Stimulated activated effector memory CD8-positive, alpha-beta T cell treated with anti-CD3 and anti-CD28 coated beads, Interleukin-12 subunit alpha, Interleukin-12 subunit beta, amount 100 ng/mL, for 72 hours (primary cell): Measurements from ENCODE around the gene RRM1.
"Not testable (repeated sequence)": the region's sequence is repeated elsewhere in the genome, so short reads cannot be mapped to it uniquely, and the experiment has no call there.

Experiments
- ATAC-seq: fragments of 150-1000 bp; cut with Tn5 transposase; 2 replicates; pipeline ENCODE4 v1.10.0; 2021
- DNase-seq, 2 donors: peaks; one replicate each; pipeline ENCODE4 v3.0.0; 2021 to 2022; ENCODE audit warnings: low spot score in 2 of 2
- H3K27ac Mint-ChIP-seq: one replicate; pipeline ENCODE4 v1.8.0; 2022; ENCODE audit warnings: mild to moderate bottlenecking, mixed read lengths
- H3K36me3 Mint-ChIP-seq: one replicate; pipeline ENCODE4 v1.8.0; 2022; ENCODE audit warnings: mild to moderate bottlenecking, mixed read lengths
- H3K4me1 Mint-ChIP-seq: one replicate; pipeline ENCODE4 v1.8.0; 2022; ENCODE audit warnings: mixed read lengths
- H3K4me3 Mint-ChIP-seq: one replicate; pipeline ENCODE4 v1.8.0; 2022; ENCODE audit warnings: mild to moderate bottlenecking, mixed read lengths
- H3K9me3 Mint-ChIP-seq: one replicate; pipeline ENCODE4 v1.8.0; 2022; ENCODE audit warnings: mixed read lengths

Gene RRM1

DNA sequence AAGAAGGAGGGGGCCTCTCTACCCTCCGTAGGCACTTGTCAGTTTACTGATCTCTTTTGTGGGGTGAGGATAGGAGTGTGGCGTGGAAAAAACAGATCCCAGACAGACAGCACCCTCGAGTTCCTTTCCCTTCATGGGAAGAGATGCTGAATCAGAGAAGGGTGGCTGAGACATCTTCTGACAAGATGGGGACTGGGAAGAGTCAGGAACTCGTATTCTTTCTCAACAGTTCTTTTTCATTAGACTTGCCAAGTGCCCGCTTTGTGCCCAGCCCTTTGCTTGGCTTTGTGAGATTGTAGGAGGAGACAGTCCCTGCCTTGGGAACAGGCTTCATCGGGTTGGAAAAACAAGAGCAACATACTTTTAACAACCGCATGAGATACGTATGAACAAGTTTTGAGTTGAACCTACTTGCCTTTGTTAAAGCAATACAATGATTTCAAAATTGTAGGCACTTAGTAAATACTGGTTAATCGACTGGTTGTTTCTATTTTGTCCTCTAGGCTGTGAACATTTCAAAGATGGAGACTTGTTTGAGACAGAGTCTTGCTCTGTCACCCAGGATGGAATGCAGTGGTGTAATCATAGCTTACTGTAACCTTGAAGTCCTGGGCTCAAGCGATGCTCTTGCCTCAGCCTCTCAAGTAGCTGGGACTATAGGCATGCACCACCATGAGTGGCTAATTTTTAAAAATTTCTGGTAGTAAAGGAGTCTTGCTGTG is 1.1 kb downstream of the RRM1 start:
- Mint-ChIP-seq H3K9me3 (no peaks in the 10 kb centered on the region), H3K4me1 (peaks cover 56% of the 10 kb centered on the region), H3K27ac (peak overlapping the region; percentile 99), H3K36me3 (peaks cover 77% of the 10 kb centered on the region), H3K4me3 (peak overlapping the region; percentile 98)
- DNase-seq (peak in 1 of 2 donors; percentile 43), ATAC-seq (no peak)

DNA sequence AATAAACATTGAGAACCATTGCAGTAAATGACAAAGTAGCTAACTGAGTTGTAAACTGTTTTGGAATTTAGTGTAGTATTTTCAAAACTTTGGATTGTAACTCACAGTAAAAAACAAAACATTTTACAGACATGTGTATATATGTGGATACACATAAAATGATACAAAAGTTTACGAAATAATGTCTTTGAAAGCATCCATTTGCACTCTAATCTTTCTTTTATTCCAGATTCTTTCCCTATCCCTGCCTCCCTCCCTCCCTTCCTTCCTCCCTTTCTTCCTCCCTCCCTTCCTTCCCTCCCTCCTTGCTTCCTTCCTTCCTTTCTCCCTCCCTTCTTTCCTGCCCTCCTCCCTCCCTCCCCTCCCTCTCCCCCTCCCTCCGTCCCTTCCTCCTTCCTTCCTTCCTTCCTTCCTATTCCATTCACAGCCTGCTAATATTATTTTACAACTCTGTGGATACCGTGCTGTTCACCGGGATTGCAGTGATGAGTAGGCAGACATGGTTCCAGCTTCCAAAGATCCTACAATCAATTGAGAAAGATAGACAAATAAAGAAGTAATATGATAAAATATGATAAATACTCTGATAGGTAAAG is 3.5 kb downstream of the RRM1 start:
- Mint-ChIP-seq H3K27ac (no peak overlapping the region), H3K9me3 (no peaks in the 10 kb centered on the region), H3K4me3 (no peak overlapping the region), H3K36me3 (peaks cover 88% of the 10 kb centered on the region), H3K4me1 (peaks cover 37% of the 10 kb centered on the region)
- ATAC-seq, result no peak
- no peak for DNase-seq

DNA sequence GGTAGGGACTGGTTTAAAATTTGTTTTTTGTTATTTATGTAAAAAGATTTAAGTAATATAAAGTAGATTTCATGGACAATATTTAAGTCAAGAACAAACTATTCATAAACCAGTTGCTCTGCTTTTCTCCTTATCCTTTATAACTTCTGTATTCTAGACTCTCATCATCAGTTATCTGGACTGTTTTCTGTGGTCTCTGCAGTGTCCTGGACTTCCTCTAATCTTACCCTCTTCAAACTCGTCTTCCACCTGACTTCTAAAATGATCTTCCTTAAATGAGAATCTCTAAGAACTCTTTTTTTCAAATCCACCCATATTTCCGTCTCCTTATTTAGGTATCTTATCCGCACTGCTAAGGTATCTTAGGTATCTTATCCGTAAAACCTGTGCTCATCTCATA is 8.1 kb downstream of the RRM1 start:
- peaks cover 100% of the 10 kb centered on the region for H3K36me3 Mint-ChIP-seq

DNA sequence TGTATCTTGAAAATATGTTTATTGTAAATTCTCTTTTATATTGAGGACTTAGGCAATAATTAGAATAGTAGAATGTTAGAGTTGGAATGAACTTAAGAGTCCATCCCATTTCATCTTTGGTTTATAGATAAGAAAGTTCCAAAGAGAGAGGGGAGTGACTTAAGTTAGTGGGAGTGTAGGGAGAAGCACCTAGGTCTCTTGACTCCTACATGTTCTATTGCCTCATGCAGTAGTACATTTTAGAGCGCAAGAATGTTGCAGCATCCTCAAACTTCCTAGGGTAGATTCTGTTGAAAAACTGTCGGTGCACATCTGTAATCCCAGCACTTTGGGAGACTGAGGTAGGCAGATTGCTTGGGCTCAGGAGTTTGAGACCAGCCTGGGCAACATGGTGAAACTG is 8.7 kb downstream of the RRM1 start:
- Mint-ChIP-seq H3K36me3 (peaks cover 100% of the 10 kb centered on the region), H3K4me1 (peaks cover 18% of the 10 kb centered on the region), H3K4me3 (no peak overlapping the region), H3K27ac (no peak overlapping the region), H3K9me3 (no peaks in the 10 kb centered on the region)
- ATAC-seq (no peak), DNase-seq (no peak)

More for the DNA sequence above, 8.1 kb downstream of the RRM1 start:
- DNase-seq (no peak), ATAC-seq (no peak)
- Mint-ChIP-seq H3K4me3 (no peak overlapping the region), H3K4me1 (peaks cover 18% of the 10 kb centered on the region), H3K27ac (no peak overlapping the region), H3K9me3 (no peaks in the 10 kb centered on the region)

DNA sequence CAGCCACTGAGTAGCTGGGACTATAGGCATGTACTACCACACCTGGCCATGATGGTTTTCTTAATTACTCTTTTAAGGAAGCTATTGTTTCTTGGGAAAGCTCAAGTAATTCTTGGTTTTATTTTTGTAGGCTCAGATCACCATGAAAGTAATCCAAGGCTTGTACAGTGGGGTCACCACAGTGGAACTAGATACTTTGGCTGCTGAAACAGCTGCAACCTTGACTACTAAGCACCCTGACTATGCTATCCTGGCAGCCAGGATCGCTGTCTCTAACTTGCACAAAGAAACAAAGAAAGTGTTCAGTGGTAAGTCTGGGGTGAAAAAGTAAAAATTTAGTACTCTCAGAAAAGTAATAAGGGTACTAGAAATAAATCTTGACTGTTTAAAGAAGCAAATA is 11.3 kb downstream of the RRM1 start:
- Mint-ChIP-seq H3K9me3 (no peaks in the 10 kb centered on the region), H3K4me3 (no peak overlapping the region), H3K4me1 (peaks cover 3% of the 10 kb centered on the region), H3K36me3 (peaks cover 100% of the 10 kb centered on the region), H3K27ac (no peak overlapping the region)
- ATAC-seq (no peak), DNase-seq (no peak)

DNA sequence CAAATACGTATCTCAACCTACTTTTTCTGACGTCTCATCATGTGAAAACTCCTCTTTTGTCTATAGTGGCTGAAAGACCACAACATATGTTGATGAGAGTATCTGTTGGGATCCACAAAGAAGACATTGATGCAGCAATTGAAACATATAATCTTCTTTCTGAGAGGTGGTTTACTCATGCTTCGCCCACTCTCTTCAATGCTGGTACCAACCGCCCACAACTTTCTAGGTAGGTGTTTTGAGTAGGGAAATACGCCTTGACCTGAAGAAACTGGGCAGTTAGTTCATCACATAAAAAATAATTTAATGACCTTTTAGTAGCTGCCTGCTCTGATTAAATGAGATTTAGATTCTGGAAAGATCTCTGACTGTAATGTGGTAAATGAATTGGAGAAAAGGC is 17.2 kb downstream of the RRM1 start:
- no peak for ATAC-seq
- H3K9me3 Mint-ChIP-seq, result no peaks in the 10 kb centered on the region
- H3K4me3 Mint-ChIP-seq, result no peak overlapping the region
- no peak for DNase-seq
- peaks cover 100% of the 10 kb centered on the region for H3K36me3 Mint-ChIP-seq
- H3K4me1 Mint-ChIP-seq, result peaks cover 15% of the 10 kb centered on the region
- peak overlapping the region; percentile 7 for H3K27ac Mint-ChIP-seq

DNA sequence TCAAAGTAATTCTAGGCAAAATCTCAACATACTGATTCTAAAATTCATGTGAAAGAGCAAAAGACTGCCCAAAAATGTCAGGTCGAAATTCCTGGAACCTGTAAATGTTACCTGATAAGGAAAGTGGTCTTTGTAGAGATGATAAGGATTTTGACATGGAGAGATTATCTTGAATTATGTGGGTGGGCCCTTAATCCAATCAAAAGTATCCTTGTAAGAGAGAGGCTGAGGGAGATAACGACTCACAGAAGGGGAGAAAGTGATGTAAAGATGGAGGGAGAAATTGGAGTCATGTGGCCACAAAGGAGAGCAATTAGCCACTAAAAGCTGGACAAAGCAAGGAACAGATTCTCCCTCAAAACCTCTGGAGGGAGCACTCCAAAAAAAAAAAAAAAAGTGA is 20.5 kb downstream of the RRM1 start:
- ATAC-seq, result no peak
- Mint-ChIP-seq H3K36me3 (peaks cover 99% of the 10 kb centered on the region), H3K4me1 (peaks cover 28% of the 10 kb centered on the region), H3K27ac (no peak overlapping the region), H3K9me3 (no peaks in the 10 kb centered on the region), H3K4me3 (no peak overlapping the region)
- no peak for DNase-seq

DNA sequence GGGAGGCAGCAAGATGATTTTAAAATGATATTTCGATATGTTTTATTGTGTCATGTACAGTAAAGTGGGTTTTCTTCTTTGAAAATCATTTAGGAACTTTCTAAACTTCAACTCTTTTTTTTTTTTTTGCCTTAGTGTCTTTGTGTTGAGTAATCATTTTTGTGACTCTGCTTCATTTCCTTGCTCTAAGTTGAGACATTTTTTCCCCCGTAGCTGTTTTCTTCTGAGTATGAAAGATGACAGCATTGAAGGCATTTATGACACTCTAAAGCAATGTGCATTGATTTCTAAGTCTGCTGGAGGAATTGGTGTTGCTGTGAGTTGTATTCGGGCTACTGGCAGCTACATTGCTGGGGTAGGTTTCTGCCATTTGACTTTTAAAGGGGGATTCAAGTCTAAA is 23.5 kb downstream of the RRM1 start:
- Mint-ChIP-seq H3K4me3 (no peak overlapping the region), H3K36me3 (peaks cover 99% of the 10 kb centered on the region), H3K4me1 (peaks cover 23% of the 10 kb centered on the region), H3K27ac (peak overlapping the region; percentile 52), H3K9me3 (no peaks in the 10 kb centered on the region)
- DNase-seq, result no peak
- peak; percentile 78 for ATAC-seq

DNA sequence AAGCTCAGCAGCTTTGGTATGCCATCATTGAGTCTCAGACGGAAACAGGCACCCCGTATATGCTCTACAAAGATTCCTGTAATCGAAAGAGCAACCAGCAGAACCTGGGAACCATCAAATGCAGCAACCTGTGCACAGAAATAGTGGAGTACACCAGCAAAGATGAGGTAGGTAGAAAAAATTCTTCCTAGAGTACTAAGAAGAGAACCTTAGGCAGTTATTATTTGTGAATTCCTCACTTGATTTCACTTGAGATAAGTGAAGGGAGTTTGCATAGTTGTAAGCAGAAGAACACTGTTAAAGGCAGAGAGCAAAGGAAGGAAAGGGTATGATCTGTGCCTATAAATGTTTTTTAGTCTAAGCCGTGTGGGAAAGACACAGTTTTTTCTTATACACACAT is 28.6 kb downstream of the RRM1 start:
- peaks cover 3% of the 10 kb centered on the region for H3K4me1 Mint-ChIP-seq
- peaks cover 100% of the 10 kb centered on the region for H3K36me3 Mint-ChIP-seq
- DNase-seq (no peak), ATAC-seq (no peak)
- no peak overlapping the region for H3K4me3 Mint-ChIP-seq
- no peaks in the 10 kb centered on the region for H3K9me3 Mint-ChIP-seq
- H3K27ac Mint-ChIP-seq, result no peak overlapping the region

DNA sequence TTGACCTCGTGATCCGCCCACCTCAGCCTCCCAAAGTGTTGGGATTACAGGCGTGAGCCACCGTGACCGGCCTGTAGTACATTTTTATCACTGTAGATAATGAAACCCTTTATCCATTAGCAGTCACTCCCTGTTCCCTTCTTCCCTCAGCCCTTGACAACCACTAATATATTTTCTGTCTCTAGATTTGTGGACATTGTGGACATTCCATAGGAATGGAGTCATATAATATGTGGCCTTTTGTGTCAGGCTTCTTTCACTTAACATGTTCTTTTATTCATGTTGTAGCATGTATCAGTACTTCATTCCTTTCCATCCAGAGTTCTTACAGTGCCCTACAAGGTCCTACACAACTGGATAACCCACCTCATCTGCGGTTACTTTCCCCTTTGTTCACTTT is 30.5 kb downstream of the RRM1 start:
- peak overlapping the region; percentile 1 for H3K27ac Mint-ChIP-seq
- DNase-seq (no peak), ATAC-seq (no peak)
- H3K9me3 Mint-ChIP-seq, result no peaks in the 10 kb centered on the region
- H3K4me1 Mint-ChIP-seq, result no peaks in the 10 kb centered on the region
- H3K4me3 Mint-ChIP-seq, result no peak overlapping the region
- peaks cover 100% of the 10 kb centered on the region for H3K36me3 Mint-ChIP-seq

DNA sequence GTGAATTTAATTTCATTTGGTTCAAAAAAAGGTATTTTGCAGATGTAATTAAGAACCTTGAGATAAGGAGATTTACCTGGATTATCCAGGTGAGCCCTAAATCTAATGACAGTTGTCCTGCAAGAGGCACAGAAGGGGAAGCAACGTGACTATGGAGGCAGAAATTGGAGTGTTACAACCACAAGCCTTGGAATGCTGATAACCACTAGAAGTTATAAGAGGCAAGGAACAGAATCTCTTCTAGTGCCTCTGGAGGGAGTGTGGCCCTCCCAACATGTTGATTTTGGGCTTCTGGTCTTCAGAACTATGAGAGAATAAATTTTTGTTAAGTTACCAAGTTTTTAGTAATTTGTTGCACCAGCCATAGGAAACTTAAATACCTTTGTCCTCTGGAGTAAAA is 32.8 kb downstream of the RRM1 start:
- Mint-ChIP-seq H3K4me1 (no peaks in the 10 kb centered on the region), H3K36me3 (peaks cover 100% of the 10 kb centered on the region), H3K27ac (no peak overlapping the region), H3K9me3 (no peaks in the 10 kb centered on the region), H3K4me3 (no peak overlapping the region)
- ATAC-seq, result no peak
- DNase-seq, result no peak

DNA sequence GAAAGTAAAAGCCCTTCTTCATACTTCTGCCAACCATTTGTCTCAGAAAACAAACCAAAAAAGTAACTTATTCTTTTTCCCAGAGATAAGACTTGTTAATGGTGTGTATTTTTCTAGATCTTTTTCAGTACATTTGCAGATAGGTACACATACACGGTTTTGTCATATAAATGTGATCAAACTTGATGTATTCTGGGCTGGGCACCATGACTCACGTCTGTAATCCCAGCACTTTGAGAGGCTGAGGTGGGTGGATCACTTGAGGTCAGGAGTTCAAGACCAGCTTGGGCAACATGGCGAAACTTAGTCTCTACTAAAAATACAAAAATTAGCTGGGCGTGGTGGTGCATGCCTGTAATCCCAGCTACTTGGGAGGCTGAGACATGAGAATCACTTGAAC is 35.6 kb downstream of the RRM1 start:
- ATAC-seq, H3K4me3 Mint-ChIP-seq, H3K9me3 Mint-ChIP-seq, H3K4me1 Mint-ChIP-seq, DNase-seq, H3K27ac Mint-ChIP-seq: not testable (repeated sequence)
- H3K36me3 Mint-ChIP-seq, result peaks cover 97% of the 10 kb centered on the region

DNA sequence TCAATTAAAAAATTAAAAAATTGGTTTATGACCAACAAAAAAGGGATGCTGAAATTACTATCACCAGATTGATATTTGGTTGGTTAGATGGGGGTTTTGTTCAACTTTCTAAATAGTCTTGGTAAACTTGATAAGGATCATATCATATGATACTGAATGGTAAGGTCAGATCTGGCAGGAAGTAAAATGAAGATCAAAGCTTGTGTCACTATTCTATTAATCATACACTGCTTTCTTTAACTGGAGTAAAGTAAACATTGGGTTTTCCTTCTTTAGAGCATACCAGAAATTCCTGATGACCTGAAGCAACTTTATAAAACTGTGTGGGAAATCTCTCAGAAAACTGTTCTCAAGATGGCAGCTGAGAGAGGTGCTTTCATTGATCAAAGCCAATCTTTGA is 40.2 kb downstream of the RRM1 start:
- Mint-ChIP-seq H3K4me1 (no peaks in the 10 kb centered on the region), H3K36me3 (peaks cover 84% of the 10 kb centered on the region), H3K4me3 (no peak overlapping the region), H3K27ac (no peak overlapping the region), H3K9me3 (peaks cover 2% of the 10 kb centered on the region)
- DNase-seq, result no peak
- no peak for ATAC-seq

DNA sequence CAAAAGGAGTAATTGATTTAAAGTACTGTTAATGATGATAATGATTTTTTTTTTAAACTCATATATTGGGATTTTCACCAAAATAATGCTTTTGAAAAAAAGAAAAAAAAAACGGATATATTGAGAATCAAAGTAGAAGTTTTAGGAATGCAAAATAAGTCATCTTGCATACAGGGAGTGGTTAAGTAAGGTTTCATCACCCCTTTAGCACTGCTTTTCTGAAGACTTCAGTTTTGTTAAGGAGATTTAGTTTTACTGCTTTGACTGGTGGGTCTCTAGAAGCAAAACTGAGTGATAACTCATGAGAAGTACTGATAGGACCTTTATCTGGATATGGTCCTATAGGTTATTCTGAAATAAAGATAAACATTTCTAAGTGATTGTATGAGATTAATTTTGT is 43.9 kb downstream of the RRM1 start:
- no peak for ATAC-seq
- Mint-ChIP-seq H3K9me3 (peaks cover 2% of the 10 kb centered on the region), H3K4me1 (no peaks in the 10 kb centered on the region), H3K27ac (no peak overlapping the region), H3K4me3 (no peak overlapping the region), H3K36me3 (peaks cover 74% of the 10 kb centered on the region)
- DNase-seq, result no peak

DNA sequence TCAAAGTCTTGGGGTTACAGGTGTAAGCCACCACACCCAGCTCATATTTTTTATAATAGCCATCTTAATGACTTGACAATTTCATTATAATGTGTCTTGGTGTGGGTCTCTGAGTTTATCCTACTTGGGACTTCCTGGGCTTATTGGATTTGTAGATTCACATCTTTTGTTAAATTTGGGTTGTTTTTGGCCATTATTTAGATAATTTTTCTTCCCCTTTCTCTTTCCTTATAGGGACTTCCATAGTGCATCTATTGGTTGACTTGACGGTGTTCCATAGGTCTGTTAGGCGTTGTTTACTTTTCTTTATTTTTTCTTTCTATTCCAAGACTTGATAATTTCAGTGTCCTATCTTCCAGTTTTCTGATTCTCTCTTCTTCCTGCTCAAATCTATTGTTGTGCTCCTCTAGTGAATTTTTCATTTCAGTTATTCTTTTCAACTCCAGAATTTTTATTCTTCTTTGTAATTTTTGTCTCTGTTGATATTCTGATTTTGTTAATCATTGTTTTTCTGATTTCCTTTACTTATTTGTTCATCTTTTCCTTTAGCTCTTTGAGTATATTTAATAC is 45.6 kb downstream of the RRM1 start:
- Mint-ChIP-seq H3K9me3 (peaks cover 2% of the 10 kb centered on the region), H3K4me1 (no peaks in the 10 kb centered on the region), H3K4me3 (no peak overlapping the region), H3K27ac (peak overlapping the region; percentile 26), H3K36me3 (peaks cover 58% of the 10 kb centered on the region)
- ATAC-seq, result no peak
- DNase-seq, result no peak

DNA sequence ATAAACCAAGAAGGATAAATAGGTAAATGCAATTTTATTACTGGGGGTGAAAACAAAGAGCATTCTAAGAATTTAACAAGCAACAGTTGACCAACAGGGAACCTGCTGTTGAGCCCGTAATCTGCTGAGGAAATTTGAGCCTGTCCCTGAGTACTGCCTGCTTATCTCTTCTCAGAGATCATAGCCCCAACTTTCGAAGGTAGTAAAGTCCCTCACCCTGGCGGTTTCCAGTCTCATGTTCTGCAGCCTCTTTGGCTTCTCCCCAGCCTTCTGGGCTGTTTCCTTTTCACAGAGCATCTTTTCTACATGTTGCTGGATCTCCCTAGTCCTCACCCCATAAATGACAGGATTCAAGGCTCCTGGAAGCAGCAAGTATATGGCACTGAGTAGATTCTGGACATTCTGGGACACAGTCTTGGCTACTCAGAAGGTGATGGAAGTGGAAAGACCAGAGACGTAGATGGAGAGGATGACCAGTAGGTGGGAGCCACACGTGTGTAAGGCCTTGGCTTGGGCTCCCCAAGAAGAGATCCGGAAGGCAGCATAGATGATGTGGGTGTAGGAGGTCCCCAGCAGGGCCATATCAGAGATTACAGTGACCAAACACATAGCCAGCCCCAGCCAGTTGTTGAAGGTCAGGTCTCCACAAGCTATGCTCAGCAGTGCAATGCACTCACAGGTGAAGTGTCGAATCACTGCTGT is 51.6 kb downstream of the RRM1 start:
- H3K4me3 Mint-ChIP-seq, result no peak overlapping the region
- no peaks in the 10 kb centered on the region for H3K4me1 Mint-ChIP-seq
- peaks cover 10% of the 10 kb centered on the region for H3K36me3 Mint-ChIP-seq
- H3K9me3 Mint-ChIP-seq, result no peaks in the 10 kb centered on the region
- DNase-seq (no peak), ATAC-seq (peak; percentile 8)
- H3K27ac Mint-ChIP-seq, result peak overlapping the region; percentile 55
